ENCODE measurements around the gene HMCES. TPM values are rescaled to one million over a fixed set of nuclear protein-coding genes. Genes with fewer than 3 reads are reported as not detected.
A peak's percentile ranks its signal among the peaks of the same experiment; 100 is the strongest.
"Not testable (repeated sequence)": the region's sequence is repeated elsewhere in the genome, so short reads cannot be mapped to it uniquely, and the experiment has no call there.

The HMCES gene
- 29.1 and 30.7 TPM in 2 replicates for total RNA-seq (2014; rRNA removed; shearing (Covaris generic))

GRCh38 chr3:129278439-129278965 lies at the start of gene HMCES:
Gene HMCES, plus strand, starts transcription at chr3:129278870. Its CDS starts 863 bp downstream, at chr3:129279733.
- Histone ChIP-seq H3K36me3 (peaks cover 21% of the 10 kb centered on the region), H3K9me3 (replicated peaks) (no peaks in the 10 kb centered on the region), H3K27me3 (no peaks in the 10 kb centered on the region), H3K4me1 (peaks cover 9% of the 10 kb centered on the region), H3K4me3 (peak within 1 kb of the TSS; percentile 87), H3K27ac (peak within 1 kb of the TSS; percentile 81)
- peak; percentile 93 for DNase-seq

- Histone ChIP-seq H3K9me3 (replicated peaks) (no peaks in the 10 kb centered on the region), H3K36me3 (no peaks in the 10 kb centered on the region), H3K27ac (no peak overlapping the region), H3K4me1 (no peaks in the 10 kb centered on the region), H3K27me3 (no peaks in the 10 kb centered on the region), H3K4me3 (no peak overlapping the region)
- peak; percentile 35 to 58 for DNase-seq
Measured at GRCh38 chr3:129228891-129229585, 49.6 kb upstream of the HMCES start.

DNA sequence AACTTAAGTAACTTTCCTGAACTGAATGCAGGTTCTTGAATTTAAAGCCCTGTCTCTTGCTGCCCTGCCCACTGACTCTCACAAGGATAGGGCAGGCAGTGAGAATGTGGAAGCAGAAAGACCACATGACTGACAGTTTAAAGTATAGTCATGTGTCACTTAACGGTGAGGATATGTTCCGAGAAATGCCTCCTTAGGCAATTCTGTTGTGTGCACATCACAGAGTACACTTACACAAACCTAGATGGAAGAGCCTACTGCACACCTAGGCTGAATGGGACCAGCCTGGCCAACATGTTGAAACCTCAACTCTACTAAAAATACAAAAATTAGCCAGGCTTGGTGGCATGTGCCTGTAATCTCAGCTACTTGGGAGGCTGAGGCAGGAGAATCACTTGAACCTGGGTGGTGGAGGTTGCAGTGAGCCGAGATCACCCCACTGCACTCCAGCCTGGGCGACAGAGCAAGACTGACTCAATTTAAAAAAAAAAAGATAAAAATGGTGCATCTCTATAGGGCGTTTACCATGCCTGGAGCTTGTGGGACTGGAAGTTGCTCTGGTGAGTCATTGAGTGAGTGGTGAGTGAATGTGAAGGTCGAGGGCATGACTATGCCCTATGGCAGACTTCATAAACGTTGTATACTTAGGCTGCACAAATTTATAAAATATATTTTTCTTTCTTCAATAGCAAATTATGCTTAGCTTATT lies 48.2 kb upstream of the HMCES start:
- no peaks in the 10 kb centered on the region for H3K36me3 ChIP-seq
- no peak overlapping the region for H3K27ac ChIP-seq
- no peaks in the 10 kb centered on the region for H3K27me3 ChIP-seq
- no peaks in the 10 kb centered on the region for H3K4me1 ChIP-seq
- H3K9me3 ChIP-seq (replicated peaks) = no peaks in the 10 kb centered on the region
- DNase-seq = no peak
- H3K4me3 ChIP-seq = no peak overlapping the region

DNA sequence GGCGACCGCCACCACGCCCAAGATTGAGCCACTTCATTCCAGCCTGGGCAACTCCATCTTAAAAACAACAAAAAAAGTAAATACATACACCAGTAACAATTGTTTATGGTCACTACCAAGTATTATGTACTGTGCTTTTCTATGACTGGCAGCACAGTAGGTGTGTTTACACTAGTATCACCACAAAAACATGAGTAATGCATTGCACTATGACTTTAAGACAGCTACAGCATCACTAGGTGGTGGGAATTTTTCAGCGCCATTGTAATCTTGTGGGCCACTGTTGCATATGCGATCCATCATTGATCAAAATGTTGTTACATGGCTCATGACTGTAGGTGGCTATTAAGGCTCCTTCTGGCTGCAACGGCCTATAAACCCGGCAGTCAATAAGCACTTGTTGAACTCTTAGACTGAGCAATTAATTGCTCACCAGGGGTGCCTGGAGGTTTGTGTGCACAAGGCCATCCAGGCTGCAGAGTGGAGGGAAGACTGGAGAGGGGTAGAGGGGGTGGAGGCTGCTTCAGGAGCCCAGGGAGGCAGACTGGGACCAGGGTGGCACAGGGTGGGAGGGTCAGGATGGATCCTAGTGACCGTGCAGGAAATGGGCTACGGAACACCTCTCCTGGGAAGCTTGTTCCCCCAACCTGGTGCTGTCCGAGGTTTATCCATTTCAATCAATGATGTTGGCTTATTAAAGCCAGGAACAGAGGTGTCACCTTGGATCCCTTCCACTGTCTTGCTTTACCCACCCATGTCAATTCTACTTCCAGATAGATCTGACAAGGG lies 47.1 kb upstream of the HMCES start:
- DNase-seq = no peak
- Histone ChIP-seq H3K4me1 (no peaks in the 10 kb centered on the region), H3K36me3 (no peaks in the 10 kb centered on the region), H3K4me3 (no peak overlapping the region), H3K9me3 (replicated peaks) (no peaks in the 10 kb centered on the region), H3K27ac (no peak overlapping the region), H3K27me3 (no peaks in the 10 kb centered on the region)

DNA sequence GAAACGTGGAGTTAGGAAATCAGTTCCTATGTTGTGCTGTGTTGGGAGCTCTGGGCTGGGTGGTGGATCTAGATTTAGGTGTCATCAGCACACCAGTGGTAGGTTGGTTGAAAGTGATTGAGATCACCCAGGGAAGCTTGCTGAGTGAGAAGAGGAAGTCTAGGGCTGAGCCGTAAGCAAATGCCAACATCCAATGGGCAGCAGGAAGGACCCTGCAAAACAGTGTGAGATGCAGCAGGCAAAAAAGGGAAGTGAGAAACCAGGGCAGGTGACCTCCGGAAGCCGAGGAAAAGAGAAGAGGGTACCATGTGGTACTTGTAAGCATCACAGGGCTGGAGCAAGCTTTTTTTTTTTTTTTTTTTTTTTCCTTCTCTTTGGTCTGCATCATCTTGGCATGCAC lies 45.1 kb upstream of the HMCES start:
- Histone ChIP-seq H3K9me3 (replicated peaks) (no peaks in the 10 kb centered on the region), H3K27me3 (no peaks in the 10 kb centered on the region), H3K27ac (no peak overlapping the region), H3K36me3 (no peaks in the 10 kb centered on the region), H3K4me1 (no peaks in the 10 kb centered on the region), H3K4me3 (no peak overlapping the region)
- DNase-seq = no peak

DNA sequence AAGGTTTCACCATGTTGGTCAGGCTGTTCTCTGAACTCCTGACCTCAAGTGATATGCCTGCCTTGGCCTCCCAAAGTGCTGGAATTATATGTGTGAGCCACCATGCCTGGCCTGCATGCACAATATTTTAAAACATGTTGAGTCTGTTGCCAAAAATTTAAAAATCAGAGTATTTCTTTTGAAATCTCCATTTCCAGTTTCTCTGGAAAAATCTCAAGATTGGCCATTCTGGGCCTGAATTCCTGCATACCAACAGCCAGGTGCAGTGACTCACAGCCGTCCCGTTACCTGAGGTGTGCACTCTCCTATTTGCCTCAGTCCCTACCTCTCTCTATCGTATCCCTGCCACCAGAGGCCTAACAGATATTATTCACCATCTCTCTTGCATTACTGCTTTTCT lies 44.2 kb upstream of the HMCES start:
- DNase-seq = no peak
- H3K27me3 ChIP-seq = no peaks in the 10 kb centered on the region
- no peak overlapping the region for H3K27ac ChIP-seq
- H3K4me1 ChIP-seq = no peaks in the 10 kb centered on the region
- no peak overlapping the region for H3K4me3 ChIP-seq
- H3K9me3 ChIP-seq (replicated peaks) = no peaks in the 10 kb centered on the region
- no peaks in the 10 kb centered on the region for H3K36me3 ChIP-seq

DNA sequence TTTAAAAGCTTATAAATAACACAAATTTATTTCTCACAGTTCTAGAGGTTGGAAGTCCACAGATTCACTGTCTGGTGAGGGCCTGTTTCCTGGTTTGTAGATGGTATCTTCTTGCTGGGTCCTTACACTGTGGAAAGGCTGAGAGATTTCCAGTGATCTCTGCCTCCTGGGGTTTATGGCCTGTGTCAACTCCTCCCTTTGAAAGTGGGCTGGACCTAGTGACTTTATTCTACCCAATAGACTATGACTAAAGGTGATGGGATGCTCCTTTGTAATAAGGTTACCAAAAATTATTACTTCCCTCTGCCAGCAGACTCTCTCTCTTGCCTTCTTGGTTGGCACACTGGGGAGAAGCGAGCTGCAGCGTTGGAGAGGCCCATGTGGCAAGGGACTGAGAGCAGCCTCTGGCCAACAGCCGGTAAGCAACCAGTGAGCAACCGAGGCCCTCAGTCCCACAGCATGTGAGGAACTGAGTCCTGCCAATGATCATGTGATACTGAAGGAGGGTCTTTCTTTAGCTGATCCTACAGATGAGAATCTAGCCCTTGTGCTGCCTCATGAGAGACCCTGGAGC lies 43.2 kb upstream of the HMCES start:
- no peaks in the 10 kb centered on the region for H3K36me3 ChIP-seq
- DNase-seq = no peak
- H3K27ac ChIP-seq = no peak overlapping the region

DNA sequence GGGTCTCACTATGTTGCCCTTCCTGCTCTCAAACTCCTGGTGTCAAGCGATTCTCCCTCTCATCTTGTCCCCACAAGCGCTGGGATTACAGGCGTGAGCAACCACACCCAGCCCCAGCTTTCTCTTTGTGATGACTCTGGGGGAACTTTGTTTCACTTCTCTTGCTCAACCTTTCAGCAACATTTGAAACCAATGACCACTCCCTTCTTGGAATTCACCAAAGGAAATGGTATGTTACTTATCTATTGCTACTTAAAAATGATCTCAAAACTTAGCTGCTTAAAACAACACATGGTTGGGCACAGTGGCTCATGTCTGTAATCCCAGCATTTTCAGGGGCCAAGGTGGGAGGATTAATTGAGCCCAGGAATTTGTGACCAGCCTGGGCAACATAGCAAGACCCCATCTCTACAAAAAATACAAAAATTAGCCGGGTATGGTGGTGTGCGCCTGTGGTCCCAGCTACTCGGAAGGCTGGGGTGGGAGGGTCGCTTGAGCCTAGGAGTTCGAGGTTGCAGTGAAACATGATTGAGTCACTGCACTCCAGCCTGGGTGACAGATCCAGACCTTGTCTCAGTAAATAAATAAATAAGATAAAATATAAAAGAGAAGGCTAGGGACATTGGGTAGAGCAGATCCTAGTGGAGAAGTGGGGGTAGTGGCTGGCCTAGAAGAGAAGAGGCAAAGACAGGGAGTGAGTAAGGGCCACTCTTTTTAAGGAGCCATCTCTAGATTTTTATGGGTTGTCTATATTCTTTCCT lies 39.5 kb upstream of the HMCES start:
- Histone ChIP-seq H3K4me3 (no peak overlapping the region), H3K27ac (no peak overlapping the region), H3K9me3 (replicated peaks) (no peaks in the 10 kb centered on the region), H3K27me3 (no peaks in the 10 kb centered on the region), H3K4me1 (no peaks in the 10 kb centered on the region), H3K36me3 (no peaks in the 10 kb centered on the region)
- no peak for DNase-seq

More for the DNA sequence above, 43.2 kb upstream of the HMCES start:
- no peaks in the 10 kb centered on the region for H3K4me1 ChIP-seq
- no peaks in the 10 kb centered on the region for H3K27me3 ChIP-seq
- no peak overlapping the region for H3K4me3 ChIP-seq
- no peaks in the 10 kb centered on the region for H3K9me3 ChIP-seq (replicated peaks)

DNA sequence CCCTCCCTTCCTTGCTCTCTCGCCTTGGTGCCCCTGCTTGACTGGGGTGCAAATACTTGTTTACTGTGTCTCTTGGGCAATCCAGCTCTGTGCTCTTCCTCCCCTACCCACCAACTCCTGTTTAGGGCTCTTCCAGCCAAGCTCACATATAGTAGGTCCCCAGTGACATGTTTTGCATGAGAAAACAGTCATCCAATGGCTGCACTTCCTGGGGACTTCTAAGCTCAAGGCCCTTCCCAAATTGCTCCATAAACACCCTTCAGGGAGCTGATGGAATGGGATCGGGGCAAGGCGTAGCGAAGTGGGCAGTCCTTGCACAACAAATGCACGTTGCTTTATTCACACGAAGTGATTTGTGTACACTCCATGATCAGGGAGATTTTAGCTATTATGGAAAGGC lies 38.7 kb upstream of the HMCES start:
- no peak for DNase-seq
- H3K27ac ChIP-seq = no peak overlapping the region

GRCh38 chr3:129240436-129240835 lies 38.2 kb upstream of the HMCES start:
- Histone ChIP-seq H3K4me3 (no peak overlapping the region), H3K9me3 (replicated peaks) (no peaks in the 10 kb centered on the region), H3K4me1 (no peaks in the 10 kb centered on the region), H3K36me3 (no peaks in the 10 kb centered on the region), H3K27ac (no peak overlapping the region), H3K27me3 (no peaks in the 10 kb centered on the region)
- DNase-seq = no peak

More for the DNA sequence above, 38.7 kb upstream of the HMCES start:
- Histone ChIP-seq H3K27me3 (no peaks in the 10 kb centered on the region), H3K4me1 (no peaks in the 10 kb centered on the region), H3K4me3 (no peak overlapping the region), H3K36me3 (no peaks in the 10 kb centered on the region), H3K9me3 (replicated peaks) (no peaks in the 10 kb centered on the region)

DNA sequence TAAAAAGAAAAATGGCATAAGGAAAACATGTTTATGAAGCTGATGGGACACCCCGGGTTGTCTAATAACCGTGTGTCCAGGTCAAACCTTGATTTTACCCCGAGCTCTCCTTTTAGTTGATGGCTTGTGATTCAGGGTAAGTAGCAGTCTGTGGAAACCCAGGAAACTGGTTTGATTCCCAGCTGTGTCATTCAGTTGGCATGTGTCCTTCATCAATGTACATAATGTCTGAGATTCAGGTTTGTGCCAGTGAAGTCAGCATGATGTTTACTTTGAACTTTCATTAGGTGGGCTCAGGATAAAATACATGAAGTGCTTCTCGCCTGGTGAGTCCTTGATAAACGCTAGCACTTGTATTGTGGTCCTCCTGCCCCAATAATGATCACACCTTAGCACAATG lies 33.5 kb upstream of the HMCES start:
- Histone ChIP-seq H3K4me3 (no peak overlapping the region), H3K27ac (no peak overlapping the region), H3K27me3 (no peaks in the 10 kb centered on the region), H3K36me3 (no peaks in the 10 kb centered on the region), H3K9me3 (replicated peaks) (no peaks in the 10 kb centered on the region), H3K4me1 (no peaks in the 10 kb centered on the region)
- DNase-seq = no peak

GRCh38 chr3:129245641-129246306 lies 32.9 kb upstream of the HMCES start:
- not testable (repeated sequence) for H3K27me3 ChIP-seq; H3K27ac ChIP-seq; H3K4me3 ChIP-seq; H3K4me1 ChIP-seq; H3K36me3 ChIP-seq; H3K9me3 ChIP-seq (replicated peaks)
- DNase-seq = peak; percentile 90 to 95

GRCh38 chr3:129246636-129247035 lies 32.0 kb upstream of the HMCES start:
- no peak overlapping the region for H3K4me3 ChIP-seq
- no peak for DNase-seq
- no peaks in the 10 kb centered on the region for H3K27me3 ChIP-seq
- no peaks in the 10 kb centered on the region for H3K9me3 ChIP-seq (replicated peaks)
- no peak overlapping the region for H3K27ac ChIP-seq
- no peaks in the 10 kb centered on the region for H3K4me1 ChIP-seq
- H3K36me3 ChIP-seq = no peaks in the 10 kb centered on the region
